Measurements from ENCODE around the gene MICAL3.

The MICAL3 gene

DNA sequence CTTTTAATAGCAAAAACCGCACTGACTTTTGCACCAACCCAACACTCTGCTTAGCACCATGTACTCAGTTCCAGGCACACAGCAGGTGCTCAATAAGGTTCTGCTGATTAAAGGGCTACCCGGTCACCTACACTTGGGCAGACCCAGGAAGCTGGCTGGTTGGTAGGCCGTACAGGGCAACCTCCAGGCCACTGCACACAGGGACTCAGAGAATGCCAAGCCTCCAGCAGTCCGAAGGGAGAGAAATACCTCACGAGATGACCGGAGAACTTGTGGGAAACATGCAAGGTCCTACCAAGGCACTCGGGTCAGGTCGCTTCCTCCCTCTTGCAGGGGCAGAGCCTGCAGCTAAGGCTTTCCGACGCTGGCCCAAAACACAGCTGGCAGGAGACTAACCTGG is 109.2 kb downstream of the MICAL3 start:
- no peak for DNase-seq (ENCODE audit: low spot score)

DNA sequence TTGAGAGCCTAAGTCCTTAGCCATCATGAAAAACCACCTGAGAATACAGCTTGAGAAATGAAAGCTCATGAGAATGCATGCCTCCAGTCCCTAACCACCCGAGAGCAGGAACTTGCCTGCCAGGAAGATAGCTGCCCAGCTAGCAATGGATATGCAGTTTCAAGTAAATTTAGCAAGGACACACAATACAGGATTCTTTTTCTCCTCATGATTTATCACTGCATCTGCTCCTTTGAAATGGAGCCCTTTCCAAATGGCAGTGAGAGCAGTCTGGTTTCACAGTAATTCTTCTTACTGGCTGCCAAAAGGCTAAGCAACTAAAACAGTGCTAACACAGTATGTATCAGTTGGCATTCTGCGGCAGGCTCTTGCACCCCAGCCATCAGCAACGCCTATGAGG is 109.9 kb downstream of the MICAL3 start:
- no peak for DNase-seq (ENCODE audit: low spot score)

DNA sequence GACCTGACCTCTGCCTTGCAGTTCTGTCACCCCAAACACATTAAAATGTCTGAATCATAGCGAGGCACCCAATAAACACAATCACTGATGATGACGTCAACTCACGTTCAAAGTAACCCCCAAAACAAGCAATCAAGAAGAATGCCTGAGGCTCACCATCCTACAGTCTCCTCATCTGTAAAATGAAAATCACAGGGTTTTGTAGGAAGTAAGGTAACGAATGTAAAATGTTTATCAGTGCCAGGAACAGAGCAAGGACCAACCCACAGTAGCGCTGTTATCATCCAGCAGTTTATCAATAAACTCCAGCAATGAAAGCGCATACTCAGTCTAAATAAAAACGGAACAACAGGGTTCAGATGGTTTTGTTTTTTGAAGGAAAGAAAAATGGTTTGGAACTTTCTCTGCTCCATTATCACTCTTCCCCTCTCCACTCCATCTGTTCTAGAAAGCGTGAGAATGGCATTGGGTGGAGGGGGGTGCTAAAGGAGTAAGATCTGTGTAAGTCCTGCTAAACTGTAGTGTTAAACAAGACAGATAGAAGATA is 110.5 kb downstream of the MICAL3 start:
- DNase-seq (ENCODE audit: low spot score), result no peak

DNA sequence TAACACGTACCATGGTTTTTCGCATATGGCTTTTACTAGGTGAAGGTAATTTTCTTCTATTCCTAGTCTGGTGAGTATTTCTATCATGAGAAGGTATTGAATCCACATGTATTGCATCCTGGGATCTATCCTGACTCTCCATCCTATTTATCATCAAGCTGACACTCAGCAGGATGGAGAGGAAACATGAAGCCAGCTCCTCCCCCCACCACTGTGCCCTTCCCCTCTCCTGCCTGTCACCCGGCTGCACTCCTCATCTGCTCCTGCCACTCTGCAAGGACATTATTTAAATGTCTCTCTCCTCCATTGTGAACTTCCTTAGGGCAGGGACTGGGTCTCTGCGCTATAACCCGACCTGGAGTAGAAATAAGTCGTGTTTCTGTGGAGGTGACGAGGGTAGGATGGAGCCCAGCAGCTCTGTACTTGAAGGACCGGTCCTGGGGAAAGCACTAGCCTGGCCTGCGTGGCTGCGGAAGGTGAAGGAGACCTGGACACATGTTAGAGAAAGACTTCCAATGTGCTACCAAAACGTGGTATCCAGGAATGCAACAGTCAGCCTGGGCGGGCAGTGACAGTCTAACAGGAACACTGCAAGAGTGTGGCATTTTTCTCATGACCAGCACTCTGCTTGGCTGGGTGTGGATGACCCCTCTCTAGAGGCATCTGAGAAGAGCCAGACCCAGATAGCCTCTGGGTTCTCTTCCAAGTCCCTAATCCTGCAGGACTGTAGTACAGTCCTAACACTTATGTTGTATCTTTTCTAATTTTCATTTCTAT is 111.2 kb downstream of the MICAL3 start:
- no peak for DNase-seq (ENCODE audit: low spot score)

DNA sequence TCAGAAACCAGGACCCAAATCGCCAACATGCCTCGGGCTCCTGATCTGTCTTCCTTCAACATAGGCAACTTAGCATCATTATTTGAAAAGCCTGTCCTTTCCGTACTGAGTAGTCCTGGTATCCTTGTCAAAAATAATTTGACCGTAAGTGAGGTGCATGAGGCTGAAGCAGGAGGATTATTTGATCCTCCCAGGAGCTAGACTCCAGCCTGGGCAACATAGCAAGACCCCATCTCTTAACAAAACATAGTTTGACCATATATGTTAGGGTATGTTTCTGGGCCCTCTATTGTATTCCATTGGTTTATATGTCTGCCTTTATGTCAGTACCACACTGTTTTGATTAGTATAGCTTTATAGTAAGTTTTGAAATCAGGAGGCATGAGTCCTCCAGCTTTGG is 112.5 kb downstream of the MICAL3 start:
- DNase-seq (ENCODE audit: low spot score), result no peak

DNA sequence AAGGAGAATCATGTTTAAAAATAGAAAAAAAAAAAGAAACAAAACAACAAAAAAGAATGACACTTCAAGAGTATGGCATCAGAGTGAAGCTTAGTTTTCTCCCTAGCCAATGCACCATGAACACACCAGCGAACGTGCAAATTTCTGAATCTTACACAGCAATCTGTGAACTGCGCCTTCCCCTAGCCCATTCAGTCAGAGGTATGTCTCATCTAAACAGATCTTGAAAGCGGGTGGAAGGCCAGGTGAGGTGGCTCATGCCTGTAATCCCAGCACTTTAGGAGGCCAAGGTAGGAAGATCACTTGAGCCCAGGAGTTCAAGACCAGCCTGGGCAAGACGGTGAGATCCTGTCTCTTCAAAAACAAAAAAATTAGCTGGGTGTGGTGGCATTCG is 113.1 kb downstream of the MICAL3 start:
- DNase-seq (ENCODE audit: low spot score), result no peak

DNA sequence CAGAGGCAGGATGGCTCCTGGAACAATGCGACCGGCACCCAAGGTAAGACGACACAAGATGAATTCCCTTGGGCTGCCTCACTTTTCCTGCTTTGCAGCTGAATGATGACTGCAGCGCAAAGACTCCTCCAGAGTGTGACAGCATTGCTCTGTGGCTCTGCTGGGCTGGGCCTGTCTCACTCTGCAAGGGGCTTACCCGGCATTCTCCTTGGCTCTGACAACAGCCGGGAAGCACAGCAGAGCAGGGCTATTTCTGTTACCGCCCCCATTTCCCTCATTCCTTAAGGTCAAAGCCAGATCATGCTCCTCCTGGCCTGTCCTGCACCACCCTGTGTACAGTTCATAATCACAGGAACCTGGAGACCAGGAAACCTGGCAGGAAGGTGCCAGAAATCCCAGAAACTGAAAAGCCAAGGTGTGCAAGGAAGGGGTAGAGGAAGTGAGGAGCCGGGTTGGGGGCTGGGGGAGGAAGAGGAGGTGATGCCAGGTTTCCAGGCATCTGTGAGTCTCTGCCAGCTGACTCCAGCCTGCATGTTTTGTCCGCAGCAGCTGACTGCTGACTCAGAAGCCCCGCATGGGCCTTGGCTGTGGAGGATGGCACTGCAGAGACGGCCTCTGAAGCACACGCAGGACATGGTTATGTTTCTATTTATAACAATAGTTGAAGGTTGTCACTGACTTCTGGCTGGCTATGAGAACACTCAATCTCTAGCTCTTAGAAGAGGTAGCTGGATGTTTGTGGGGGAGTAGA is 113.6 kb downstream of the MICAL3 start:
- DNase-seq (ENCODE audit: low spot score), result peak; percentile 81

DNA sequence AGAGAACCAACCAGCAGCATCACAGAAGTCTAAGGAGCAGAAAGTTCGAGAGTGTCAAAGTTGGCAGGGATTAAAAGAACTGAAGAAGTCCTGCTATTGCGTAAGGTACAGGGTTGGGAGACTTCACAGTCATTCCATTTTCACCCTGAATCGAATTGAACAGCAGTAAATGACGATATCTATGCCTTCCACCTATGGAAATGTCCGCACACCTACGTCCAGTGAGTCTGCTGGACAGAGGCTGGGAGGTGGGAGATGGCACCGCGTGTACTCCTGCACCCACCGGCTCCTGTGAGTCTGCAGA is 116.7 kb downstream of the MICAL3 start:
- DNase-seq (ENCODE audit: low spot score), result no peak

DNA sequence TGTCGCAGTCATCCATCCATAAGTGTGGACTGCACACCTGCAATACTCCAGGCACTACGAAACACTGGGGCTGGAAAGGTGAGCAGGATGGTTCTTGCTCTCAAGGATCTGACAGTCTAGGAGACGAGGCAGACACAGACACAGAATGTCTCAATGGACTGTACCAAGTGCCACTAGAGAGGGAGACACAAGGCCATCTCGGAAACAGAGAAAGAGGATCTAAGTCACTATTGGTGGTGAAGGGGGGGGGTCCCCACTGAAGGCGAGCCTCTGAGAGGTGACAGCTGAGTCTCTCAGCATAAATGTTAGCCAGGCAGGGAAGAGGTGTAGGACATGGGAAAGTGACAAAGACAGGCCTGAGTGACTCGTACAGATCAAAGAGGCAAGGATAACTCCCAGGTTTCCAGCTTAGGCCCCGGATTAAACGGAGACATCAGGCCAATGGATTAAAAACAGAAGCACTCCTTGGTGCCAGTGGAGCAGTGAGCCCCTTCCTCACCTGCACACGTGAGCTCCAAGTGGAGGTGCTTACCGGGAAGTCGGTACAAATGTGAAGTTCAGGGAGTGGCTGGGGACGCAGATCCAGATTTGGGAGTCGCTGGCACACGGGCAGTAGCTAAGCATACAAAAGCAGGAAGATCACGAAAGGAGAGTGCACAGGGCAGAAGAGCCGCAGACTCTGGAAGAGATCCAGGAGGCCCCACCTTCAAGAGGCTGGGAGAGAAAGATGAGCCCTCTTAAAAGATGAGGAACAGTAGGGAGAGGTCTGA is 117.2 kb downstream of the MICAL3 start:
- DNase-seq (ENCODE audit: low spot score), result no peak

DNA sequence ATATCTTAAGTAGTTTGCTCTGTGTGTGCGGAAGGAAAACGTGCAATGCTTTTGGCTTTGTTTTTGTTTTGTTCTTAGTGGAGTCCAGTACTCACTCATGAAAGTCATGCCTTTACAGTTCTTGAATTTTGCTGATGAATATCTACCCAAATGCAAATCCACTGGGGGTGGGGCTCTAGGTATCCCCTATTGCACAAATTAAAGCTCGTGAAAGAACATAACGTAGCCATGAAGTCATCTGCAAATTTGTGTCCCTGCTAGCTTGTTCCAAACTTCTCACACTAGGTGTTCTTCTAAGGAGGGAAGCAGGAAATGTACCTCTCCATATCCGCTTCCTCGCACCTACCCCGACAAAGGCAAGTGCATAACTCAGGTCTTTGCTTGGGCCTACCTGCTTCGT is 118.9 kb downstream of the MICAL3 start:
- no peak for DNase-seq (ENCODE audit: low spot score)

DNA sequence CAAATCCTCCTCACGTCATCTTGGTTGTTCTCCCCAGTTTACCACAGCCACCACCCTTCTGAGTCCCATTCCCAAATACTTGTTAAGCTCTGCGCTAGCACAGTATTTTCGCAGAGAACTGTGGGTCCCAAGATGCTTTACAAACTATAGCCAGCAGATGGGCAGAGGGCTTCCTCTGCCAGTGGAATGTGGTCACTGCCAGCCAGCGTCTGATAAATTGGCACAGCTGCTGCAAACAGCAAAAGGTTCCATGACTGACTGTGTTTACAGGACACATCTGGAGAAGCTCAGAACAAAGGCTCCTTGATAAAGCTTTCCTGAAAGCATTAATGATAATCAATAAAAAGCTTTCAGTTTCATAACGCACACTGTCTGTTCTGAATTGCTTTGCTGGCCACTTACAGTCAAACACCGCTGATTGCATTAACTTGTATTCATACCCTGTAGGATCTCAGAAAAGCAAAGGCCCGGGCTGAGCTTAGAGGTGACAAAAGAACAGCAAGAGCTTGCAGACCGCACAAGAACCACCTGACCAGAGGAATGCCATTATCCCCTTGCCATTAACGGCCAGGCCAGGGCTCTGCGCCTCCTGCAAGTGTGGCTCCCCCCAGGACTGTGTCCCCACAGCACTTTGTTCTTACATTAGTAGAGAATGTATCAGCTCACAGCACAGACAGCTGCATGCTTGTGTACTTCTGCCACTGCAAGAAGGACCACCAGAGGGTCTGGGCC is 120.6 kb downstream of the MICAL3 start:
- no peak for DNase-seq (ENCODE audit: low spot score)

DNA sequence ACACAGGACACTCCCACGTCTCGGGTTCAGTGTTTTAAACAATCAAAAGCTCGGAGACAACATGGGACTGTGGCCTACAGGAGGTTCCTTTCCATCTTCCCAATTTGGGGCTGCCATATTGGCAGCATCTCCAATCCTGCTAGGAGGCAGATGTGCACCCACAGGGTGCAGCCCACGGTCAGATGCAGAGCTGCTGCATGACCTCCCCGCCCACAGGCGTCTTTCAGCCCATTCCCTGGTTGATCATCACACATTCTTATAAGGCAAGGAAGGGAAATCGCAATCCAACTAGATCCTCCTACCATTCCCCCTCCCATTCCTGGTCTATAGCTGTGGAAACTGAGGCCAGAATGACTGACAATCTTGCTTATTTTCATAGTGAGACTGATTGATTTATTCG is 121.4 kb downstream of the MICAL3 start:
- DNase-seq (ENCODE audit: low spot score), result no peak

DNA sequence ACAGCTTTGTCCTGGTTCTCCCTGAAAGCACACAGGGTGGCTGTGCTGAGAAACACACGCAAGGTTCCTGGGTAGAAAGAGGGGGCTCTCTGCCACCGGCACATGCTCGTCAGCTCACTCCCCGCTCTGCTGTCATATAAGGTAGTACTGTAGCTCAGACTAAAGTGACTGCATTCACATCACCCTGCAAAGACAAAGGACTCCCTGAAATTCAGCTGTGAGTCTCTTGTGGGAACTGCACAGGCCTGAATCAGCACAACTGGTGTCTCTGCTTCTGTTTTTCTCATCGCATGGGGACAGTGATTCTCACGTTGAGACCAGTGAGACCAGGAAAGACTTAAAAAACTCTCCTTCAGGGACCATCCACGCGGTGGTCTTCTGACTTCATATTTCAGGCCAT is 126.0 kb downstream of the MICAL3 start:
- no peak for DNase-seq (ENCODE audit: low spot score)

DNA sequence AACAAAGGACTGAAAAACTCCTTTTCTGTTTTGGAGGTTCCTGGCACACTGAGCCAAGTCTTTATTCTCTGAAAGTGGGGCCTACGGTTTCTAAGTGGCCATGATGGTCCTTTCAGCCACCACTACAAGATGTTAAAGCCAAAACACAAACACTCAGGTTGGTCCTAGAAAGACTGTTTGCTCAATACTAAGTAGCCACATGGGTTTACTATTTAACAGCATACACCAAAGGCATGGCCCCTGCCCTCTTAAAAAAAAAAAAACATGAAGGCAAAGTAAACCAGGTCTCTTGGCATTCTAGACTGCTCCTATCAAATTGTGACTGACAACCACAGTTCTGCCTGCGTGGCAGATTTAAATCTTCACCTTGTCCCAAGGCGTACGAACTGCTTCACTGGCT is 126.5 kb downstream of the MICAL3 start:
- DNase-seq (ENCODE audit: low spot score), result no peak

DNA sequence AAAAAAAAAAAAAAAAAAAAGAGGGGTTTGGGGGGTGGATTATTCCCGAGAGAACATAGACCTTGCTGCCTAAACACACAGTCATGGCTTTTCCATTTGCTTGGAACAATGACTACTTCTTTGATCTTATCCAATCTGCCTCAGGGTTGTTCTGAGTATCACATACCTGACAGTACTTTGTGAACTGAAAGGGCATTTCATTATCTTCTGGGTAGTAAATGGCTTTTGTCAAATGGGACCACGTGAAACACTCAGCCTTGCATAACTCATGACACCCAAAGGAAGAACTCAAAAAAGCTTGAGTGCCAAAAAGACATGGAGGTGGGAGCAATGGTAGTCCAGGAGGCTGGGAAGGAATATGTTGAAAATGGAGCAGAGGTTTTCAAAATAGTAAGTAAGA is 126.9 kb downstream of the MICAL3 start:
- no peak for DNase-seq (ENCODE audit: low spot score)

DNA sequence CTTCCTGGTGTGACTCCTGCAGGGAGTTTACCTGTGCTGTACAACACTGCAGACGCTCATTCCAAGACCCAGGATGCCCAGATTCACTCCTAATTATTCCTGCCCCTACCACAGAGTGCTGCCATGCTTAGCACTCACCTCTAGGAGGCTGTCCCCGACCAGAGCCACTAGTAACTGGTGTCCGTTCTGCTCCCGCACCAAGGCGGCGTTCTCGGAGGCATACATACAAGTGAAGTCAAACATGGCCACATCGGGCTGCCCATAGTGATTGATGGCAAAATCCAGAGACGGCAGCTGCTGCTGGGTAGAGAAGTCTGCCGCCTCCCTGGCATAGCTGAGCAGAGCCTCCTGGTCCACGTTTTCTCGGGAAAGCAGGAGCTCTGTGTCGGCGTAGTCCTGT is 127.8 kb downstream of the MICAL3 start:
- no peak for DNase-seq (ENCODE audit: low spot score)

DNA sequence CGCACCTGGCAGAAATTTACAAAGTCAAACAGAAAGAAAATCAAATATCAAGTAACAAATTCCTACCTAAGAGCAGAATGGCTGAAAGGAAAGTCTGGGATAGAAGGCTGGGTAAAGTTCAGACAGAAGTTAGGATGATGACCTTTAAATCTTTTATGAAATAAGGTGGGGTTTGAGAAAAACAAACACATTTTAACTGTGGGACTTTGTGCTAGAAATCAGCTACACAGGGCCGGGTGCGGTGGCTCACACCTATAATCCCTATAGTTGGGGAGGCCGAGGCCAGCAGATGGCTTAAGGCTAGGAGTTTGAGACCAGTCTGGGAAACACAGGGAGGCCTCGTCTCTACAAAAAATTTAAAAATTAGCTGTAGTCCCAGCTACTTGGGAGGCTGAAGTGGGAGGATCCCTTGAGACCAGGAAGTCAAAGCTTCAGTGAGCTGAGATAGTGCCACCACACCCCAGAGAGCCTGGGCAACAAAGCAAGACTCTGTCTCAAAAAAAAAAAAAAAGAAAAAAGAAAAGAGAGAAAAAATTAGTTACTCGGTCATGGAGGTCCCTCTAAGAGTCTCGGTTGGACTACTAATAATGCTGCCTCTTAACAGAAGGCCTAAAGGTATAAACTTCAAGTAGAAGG is 130.3 kb downstream of the MICAL3 start:
- no peak for DNase-seq (ENCODE audit: low spot score)

DNA sequence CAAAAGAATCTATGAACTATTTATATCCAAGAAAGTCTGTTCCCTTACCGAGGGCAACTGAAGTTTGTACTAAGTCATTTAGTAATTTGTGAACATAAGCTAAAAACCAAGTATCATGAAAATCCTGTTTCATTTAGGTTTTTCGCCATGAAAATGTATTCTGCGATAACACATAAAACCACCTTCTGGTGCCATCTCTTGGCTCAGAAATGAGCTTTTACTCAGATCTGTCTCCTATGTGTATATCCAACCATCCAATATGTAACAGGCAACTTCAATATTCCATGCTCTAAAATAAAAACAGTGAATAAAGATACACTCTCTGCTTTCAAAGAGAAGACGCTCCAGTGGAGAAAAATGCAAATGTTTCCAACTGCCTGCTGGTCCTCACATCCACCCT is 132.0 kb downstream of the MICAL3 start:
- no peak for DNase-seq (ENCODE audit: low spot score)

DNA sequence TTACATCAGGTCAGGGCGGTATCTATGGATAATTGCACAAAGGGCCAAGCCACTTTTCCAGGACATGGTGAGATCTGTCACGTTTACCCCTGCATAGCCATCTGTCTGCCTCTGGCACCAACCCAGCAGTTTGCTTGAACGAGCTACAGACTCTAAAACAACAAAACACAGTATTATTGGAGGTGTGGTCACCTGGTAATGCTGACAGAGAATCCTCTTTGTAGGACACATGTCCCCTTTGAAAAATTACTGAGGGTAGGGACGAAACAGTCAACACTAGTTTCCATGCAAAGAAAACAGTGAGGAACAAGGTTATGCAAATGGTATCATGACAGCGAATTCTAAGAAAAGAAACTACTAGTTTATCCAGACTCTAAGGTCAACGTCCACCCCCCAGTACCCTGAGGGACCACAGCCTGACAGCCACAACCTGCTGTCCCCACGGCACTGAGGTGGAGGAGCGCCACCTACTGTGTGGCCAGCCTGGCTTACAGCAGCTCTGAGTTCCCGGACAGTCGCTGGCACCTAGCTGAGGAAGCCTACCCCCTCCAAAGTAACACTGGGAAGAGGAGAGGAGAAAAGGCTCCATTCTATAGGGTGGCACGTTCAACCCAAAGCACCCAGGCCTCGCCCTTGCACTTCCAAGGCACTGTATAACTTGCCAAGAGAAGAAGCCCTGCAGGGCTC is 132.7 kb downstream of the MICAL3 start:
- no peak for DNase-seq (ENCODE audit: low spot score)

DNA sequence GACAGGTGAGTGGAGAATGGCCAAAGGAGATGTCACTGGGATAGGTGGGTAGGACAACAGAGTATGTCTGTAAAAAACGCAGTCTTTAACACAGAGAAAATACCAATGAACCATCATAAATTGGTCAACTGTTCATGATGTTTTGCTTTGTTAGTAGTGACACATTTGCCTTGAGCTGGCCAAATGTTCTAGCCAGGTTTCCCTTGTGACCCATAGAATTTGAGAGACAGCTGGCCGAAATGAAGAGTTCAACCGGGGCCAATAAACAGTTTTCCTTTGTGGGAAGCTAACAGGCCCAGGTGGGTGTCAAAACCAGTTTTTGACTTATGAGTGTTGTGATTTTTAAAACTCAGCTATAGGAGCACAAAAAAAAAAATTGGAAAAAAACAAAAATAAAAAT is 133.5 kb downstream of the MICAL3 start:
- no peak for DNase-seq (ENCODE audit: low spot score)

DNA sequence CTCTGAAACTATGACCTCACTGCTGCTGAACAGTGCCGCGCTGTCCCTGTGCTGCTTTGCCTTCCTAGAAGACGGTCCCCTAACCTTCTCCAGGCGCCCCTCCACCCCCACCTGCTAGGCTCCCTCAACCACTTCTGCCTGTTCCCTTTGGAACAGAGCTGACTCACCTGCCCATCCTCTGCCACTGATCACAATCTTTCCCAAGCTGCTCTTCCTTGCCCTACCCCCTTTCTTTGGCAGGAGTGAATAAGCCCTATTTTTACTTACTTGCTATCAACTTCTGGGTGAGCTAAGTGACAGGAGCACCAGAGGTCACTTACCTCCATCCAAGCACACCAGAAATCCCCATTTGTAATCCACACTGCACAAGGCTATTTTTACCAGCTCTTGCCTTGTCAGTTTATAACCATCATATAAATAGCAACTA is 134.1 kb downstream of the MICAL3 start:
- DNase-seq (ENCODE audit: low spot score), result no peak
